ENCODE results near the gene MCF2L2. TPM values are rescaled to one million over a fixed set of nuclear protein-coding genes. Genes with fewer than 3 reads are reported as not detected.

The MCF2L2 gene
- total and polyA plus RNA-seq, 9 of the 15 experiments (the other 6 are each of a cell fraction or from before 2014, with no cell fraction given) = 0.56 to 4.2 (median 3.0) TPM

DNA sequence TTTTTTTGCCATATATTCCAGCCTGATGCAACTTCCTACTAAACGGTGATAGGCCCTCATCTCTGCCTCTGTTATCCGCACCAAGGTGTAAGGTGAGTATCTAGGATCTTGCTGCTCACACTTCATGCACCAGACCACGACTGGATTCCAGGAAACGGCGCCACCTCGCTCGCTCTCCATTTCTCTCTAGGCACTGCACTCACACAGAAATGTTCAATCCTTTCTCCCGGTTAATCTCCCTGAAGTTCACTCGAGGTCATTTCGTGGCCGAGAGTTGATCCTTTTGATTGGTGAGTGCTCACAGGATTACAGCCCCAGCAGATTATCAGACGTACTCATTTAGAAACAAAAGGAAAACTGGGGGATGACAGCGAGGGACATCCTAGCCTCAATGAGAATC is 28.1 kb downstream of the MCF2L2 start (continued):
- TF ChIP-seq, protein P1, sequence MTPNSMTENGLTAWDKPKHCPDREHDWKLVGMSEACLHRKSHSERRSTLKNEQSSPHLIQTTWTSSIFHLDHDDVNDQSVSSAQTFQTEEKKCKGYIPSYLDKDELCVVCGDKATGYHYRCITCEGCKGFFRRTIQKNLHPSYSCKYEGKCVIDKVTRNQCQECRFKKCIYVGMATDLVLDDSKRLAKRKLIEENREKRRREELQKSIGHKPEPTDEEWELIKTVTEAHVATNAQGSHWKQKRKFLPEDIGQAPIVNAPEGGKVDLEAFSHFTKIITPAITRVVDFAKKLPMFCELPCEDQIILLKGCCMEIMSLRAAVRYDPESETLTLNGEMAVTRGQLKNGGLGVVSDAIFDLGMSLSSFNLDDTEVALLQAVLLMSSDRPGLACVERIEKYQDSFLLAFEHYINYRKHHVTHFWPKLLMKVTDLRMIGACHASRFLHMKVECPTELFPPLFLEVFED (CRISPR knock-in tag; conservative IDR thresholded peaks at IDR 0.05) = 0 out of 2 replicates have a peak, but pooled peaks have one; percentile 36
- TF ChIP-seq HDAC1 (IDR thresholded peaks at IDR 0.05) = 0 out of 4 replicates have a peak, but pooled peaks of 1 of the 2 experiments have one; percentile 34
- no peak for TF ChIP-seq ILK (tag; IDR thresholded peaks at IDR 0.05; ENCODE audit: borderline replicate concordance, low read depth)
- no peak for TF ChIP-seq ELF2 (CRISPR knock-in tag; IDR thresholded peaks at IDR 0.05)
- TF ChIP-seq, protein P2, sequence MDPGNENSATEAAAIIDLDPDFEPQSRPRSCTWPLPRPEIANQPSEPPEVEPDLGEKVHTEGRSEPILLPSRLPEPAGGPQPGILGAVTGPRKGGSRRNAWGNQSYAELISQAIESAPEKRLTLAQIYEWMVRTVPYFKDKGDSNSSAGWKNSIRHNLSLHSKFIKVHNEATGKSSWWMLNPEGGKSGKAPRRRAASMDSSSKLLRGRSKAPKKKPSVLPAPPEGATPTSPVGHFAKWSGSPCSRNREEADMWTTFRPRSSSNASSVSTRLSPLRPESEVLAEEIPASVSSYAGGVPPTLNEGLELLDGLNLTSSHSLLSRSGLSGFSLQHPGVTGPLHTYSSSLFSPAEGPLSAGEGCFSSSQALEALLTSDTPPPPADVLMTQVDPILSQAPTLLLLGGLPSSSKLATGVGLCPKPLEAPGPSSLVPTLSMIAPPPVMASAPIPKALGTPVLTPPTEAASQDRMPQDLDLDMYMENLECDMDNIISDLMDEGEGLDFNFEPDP (CRISPR knock-in tag; IDR thresholded peaks at IDR 0.05) = no peak
- no peak for TF ChIP-seq ATF1 (CRISPR knock-in tag; IDR thresholded peaks at IDR 0.05)
- TF ChIP-seq ATF1 (tag; IDR thresholded peaks at IDR 0.05) = no peak
- TF ChIP-seq, protein P3, sequence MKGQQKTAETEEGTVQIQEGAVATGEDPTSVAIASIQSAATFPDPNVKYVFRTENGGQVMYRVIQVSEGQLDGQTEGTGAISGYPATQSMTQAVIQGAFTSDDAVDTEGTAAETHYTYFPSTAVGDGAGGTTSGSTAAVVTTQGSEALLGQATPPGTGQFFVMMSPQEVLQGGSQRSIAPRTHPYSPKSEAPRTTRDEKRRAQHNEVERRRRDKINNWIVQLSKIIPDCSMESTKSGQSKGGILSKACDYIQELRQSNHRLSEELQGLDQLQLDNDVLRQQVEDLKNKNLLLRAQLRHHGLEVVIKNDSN (CRISPR knock-in tag; IDR thresholded peaks at IDR 0.05) = no peak
- TF ChIP-seq, protein P4, sequence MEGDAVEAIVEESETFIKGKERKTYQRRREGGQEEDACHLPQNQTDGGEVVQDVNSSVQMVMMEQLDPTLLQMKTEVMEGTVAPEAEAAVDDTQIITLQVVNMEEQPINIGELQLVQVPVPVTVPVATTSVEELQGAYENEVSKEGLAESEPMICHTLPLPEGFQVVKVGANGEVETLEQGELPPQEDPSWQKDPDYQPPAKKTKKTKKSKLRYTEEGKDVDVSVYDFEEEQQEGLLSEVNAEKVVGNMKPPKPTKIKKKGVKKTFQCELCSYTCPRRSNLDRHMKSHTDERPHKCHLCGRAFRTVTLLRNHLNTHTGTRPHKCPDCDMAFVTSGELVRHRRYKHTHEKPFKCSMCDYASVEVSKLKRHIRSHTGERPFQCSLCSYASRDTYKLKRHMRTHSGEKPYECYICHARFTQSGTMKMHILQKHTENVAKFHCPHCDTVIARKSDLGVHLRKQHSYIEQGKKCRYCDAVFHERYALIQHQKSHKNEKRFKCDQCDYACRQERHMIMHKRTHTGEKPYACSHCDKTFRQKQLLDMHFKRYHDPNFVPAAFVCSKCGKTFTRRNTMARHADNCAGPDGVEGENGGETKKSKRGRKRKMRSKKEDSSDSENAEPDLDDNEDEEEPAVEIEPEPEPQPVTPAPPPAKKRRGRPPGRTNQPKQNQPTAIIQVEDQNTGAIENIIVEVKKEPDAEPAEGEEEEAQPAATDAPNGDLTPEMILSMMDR (IDR thresholded peaks at IDR 0.05 in 2 of 3, conservative IDR thresholded peaks at IDR 0.05 in 1 of 3; ENCODE audit: insufficient read depth in 2 of 3, low read depth in 1 of 3, low read length in 3 of 3) = 0 out of 6 replicates have a peak, but pooled peaks of 2 of the 3 experiments have one; percentile 7 to 9
- no peak for TF ChIP-seq GABPB1 (CRISPR knock-in tag; IDR thresholded peaks at IDR 0.05)
- TF ChIP-seq PRMT5 (CRISPR knock-in tag; IDR thresholded peaks at IDR 0.05) = no peak
- TF ChIP-seq, protein P5, sequence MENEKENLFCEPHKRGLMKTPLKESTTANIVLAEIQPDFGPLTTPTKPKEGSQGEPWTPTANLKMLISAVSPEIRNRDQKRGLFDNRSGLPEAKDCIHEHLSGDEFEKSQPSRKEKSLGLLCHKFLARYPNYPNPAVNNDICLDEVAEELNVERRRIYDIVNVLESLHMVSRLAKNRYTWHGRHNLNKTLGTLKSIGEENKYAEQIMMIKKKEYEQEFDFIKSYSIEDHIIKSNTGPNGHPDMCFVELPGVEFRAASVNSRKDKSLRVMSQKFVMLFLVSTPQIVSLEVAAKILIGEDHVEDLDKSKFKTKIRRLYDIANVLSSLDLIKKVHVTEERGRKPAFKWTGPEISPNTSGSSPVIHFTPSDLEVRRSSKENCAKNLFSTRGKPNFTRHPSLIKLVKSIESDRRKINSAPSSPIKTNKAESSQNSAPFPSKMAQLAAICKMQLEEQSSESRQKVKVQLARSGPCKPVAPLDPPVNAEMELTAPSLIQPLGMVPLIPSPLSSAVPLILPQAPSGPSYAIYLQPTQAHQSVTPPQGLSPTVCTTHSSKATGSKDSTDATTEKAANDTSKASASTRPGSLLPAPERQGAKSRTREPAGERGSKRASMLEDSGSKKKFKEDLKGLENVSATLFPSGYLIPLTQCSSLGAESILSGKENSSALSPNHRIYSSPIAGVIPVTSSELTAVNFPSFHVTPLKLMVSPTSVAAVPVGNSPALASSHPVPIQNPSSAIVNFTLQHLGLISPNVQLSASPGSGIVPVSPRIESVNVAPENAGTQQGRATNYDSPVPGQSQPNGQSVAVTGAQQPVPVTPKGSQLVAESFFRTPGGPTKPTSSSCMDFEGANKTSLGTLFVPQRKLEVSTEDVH (IDR thresholded peaks at IDR 0.05; ENCODE audit: low read depth, partially characterized antibody) = no peak
- TF ChIP-seq, protein P6, sequence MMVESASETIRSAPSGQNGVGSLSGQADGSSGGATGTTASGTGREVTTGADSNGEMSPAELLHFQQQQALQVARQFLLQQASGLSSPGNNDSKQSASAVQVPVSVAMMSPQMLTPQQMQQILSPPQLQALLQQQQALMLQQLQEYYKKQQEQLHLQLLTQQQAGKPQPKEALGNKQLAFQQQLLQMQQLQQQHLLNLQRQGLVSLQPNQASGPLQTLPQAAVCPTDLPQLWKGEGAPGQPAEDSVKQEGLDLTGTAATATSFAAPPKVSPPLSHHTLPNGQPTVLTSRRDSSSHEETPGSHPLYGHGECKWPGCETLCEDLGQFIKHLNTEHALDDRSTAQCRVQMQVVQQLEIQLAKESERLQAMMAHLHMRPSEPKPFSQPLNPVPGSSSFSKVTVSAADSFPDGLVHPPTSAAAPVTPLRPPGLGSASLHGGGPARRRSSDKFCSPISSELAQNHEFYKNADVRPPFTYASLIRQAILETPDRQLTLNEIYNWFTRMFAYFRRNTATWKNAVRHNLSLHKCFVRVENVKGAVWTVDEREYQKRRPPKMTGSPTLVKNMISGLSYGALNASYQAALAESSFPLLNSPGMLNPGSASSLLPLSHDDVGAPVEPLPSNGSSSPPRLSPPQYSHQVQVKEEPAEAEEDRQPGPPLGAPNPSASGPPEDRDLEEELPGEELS (CRISPR knock-in tag; IDR thresholded peaks at IDR 0.05; ENCODE audit: borderline replicate concordance) = no peak
- peak; percentile 60 for TF ChIP-seq BHLHE40 (IDR thresholded peaks at IDR 0.05; ENCODE audit: low read length)
- no peak for TF ChIP-seq RBM25 (IDR thresholded peaks at IDR 0.05; ENCODE audit: low read depth, low read length, severe bottlenecking)
- no peak for TF ChIP-seq SMAD2 (IDR thresholded peaks at IDR 0.05; ENCODE audit: low read depth, low read length)
